GM23338 (cell line): ENCODE data around the gene ZFPL1. TPM values are rescaled to one million over a fixed set of nuclear protein-coding genes. Genes with fewer than 3 reads are reported as not detected.

Experiments used
- ATAC-seq: fragments of 200-7000 bp; cut with Tn5 transposase; 3 replicates; pipeline ENCODE4 v1.9.1; 2020
- DNase-seq: peaks from one replicate; pipeline ENCODE4 v3.0.0-alpha.2; 2015; ENCODE audit warnings: low spot score
- H2AFZ ChIP-seq: fragments of 200-600 bp; sonication (generic); 2 replicates; pipeline ENCODE4 v1.8.0; 2016; ENCODE audit warnings: antibody characterized with exemption, mild to moderate bottlenecking, moderate library complexity
- H3F3A ChIP-seq: fragments of 200-600 bp; sonication (generic); replicated peaks from 2 replicates; pipeline ENCODE4 v1.8.0; 2017; ENCODE audit warnings: antibody characterized with exemption, mixed run types, low read depth
- H3K27ac ChIP-seq: fragments of 200-600 bp; sonication (generic); 2 replicates; pipeline ENCODE4 v1.6.1; 2016; ENCODE audit warnings: low read depth
- H3K27me3 ChIP-seq: fragments of 200-600 bp; sonication (generic); 2 replicates; pipeline ENCODE4 v1.8.0; 2016; ENCODE audit warnings: mild to moderate bottlenecking, mixed run types, moderate library complexity; ENCODE audit not compliant: insufficient read depth
- H3K36me3 ChIP-seq: fragments of 200-600 bp; sonication (generic); 2 replicates; pipeline ENCODE4 v1.8.0; 2016; ENCODE audit warnings: mild to moderate bottlenecking; ENCODE audit not compliant: insufficient read depth
- H3K4me1 ChIP-seq: fragments of 200-600 bp; sonication (generic); 2 replicates; pipeline ENCODE4 v1.8.0; 2016; ENCODE audit warnings: mild to moderate bottlenecking, moderate library complexity; ENCODE audit not compliant: insufficient read depth
- H3K4me2 ChIP-seq: fragments of 200-600 bp; sonication (generic); 2 replicates; pipeline ENCODE4 v1.7.1; 2017; ENCODE audit warnings: mixed run types
- H3K4me3 ChIP-seq: fragments of 200-600 bp; sonication (generic); 2 replicates; pipeline ENCODE4 v1.6.1; 2016; ENCODE audit warnings: mixed run types
- H3K79me2 ChIP-seq: fragments of 200-600 bp; sonication (generic); replicated peaks from 2 replicates; pipeline ENCODE4 v1.8.0; 2017; ENCODE audit warnings: mild to moderate bottlenecking; ENCODE audit not compliant: insufficient read depth
- H3K9me2 ChIP-seq: fragments of 200-600 bp; sonication (generic); 2 replicates; pipeline ENCODE4 v1.8.0; 2017; ENCODE audit not compliant: insufficient read depth
- H4K20me1 ChIP-seq: fragments of 200-600 bp; sonication (generic); replicated peaks from 2 replicates; pipeline ENCODE4 v1.8.0; 2017; ENCODE audit warnings: mild to moderate bottlenecking; ENCODE audit not compliant: insufficient read depth
- H3K27ac Mint-ChIP-seq: 2 replicates; pipeline ENCODE4 v1.8.0; 2020; ENCODE audit warnings: inconsistent platforms, mild to moderate bottlenecking, moderate library complexity, mixed read lengths
- H3K27me3 Mint-ChIP-seq: 3 replicates; pipeline ENCODE4 v1.8.0; 2022; ENCODE audit warnings: low read depth, mild to moderate bottlenecking, moderate library complexity, mixed read lengths, inconsistent platforms; ENCODE audit not compliant: insufficient read depth, poor library complexity
- H3K36me3 Mint-ChIP-seq: 3 replicates; pipeline ENCODE4 v1.8.0; 2021; ENCODE audit warnings: low read depth, mild to moderate bottlenecking, inconsistent platforms, moderate library complexity, mixed read lengths
- H3K4me1 Mint-ChIP-seq: 3 replicates; pipeline ENCODE4 v1.8.0; 2020; ENCODE audit warnings: mild to moderate bottlenecking, inconsistent platforms, mixed read lengths
- H3K4me3 Mint-ChIP-seq: 3 replicates; pipeline ENCODE4 v1.8.0; 2021; ENCODE audit warnings: moderate library complexity, mild to moderate bottlenecking, inconsistent platforms, mixed read lengths
- H3K9me3 Mint-ChIP-seq: 3 replicates; pipeline ENCODE4 v1.8.0; 2020; ENCODE audit warnings: moderate library complexity, mild to moderate bottlenecking, inconsistent platforms, mixed read lengths
- CREB1 ChIP-seq: fragments of 250-450 bp; sonication (Bioruptor Pico); IDR thresholded peaks from 2 replicates; pipeline ENCODE4 v1.5.0; 2020; ENCODE audit warnings: low read depth, mild to moderate bottlenecking, moderate library complexity
- EZH2 ChIP-seq: fragments of 200-600 bp; sonication (generic); IDR thresholded peaks from one replicate; pipeline ENCODE4 v1.8.0; 2017; ENCODE audit warnings: antibody characterized with exemption, mild to moderate bottlenecking, low read depth; ENCODE audit not compliant: unreplicated experiment
- JUNB ChIP-seq: IDR thresholded peaks from one replicate; pipeline ENCODE4 v1.6.1; 2016; ENCODE audit warnings: antibody characterized with exemption; ENCODE audit not compliant: unreplicated experiment
- NANOG ChIP-seq: IDR thresholded peaks from 2 replicates; pipeline ENCODE4 v1.6.1; 2016; ENCODE audit warnings: antibody characterized with exemption, borderline replicate concordance
- POLR2AphosphoS5 ChIP-seq: IDR thresholded peaks from 2 replicates; pipeline ENCODE4 v1.6.1; 2016; ENCODE audit warnings: antibody characterized with exemption, low read depth
- STAT1 ChIP-seq: IDR thresholded peaks from one replicate; pipeline ENCODE4 v1.6.1; 2016; ENCODE audit warnings: antibody characterized with exemption; ENCODE audit not compliant: unreplicated experiment
- polyA plus RNA-seq: library from polyadenylated mRNA; unstranded; fragments of >200 nt; fragmentation: Nextera tagmentation; extraction: Ambion mirVana; gene quantifications from 2 replicates; pipeline ENCODE4 v1.2.1, GENCODE V29; 2016
- total RNA-seq: library from RNA; depleted of rRNA; stranded (reverse); fragments of >200 nt; shearing (Covaris generic); gene quantifications from 2 replicates; pipeline ENCODE4 v1.2.3, GENCODE V29; 2014
- TF ChIP-seq, protein P1 (sequence below), 2 experiments: fragments of 200-600 bp in 1 of 2; sonication (generic) in 1 of 2; conservative IDR thresholded peaks; 2 replicates each; pipeline versions ENCODE4 v1.5.1 to v1.6.1; 2016 to 2017; ENCODE audit warnings: antibody characterized with exemption in 2 of 2, low read depth in 2 of 2, mild to moderate bottlenecking in 2 of 2, moderate library complexity in 1 of 2
- TF ChIP-seq, protein P2 (sequence below): fragments of 250-450 bp; sonication (Bioruptor Pico); IDR thresholded peaks from 2 replicates; pipeline ENCODE4 v1.5.0; 2020; ENCODE audit warnings: mild to moderate bottlenecking, moderate library complexity
- TF ChIP-seq, protein P3 (sequence below): IDR thresholded peaks from 2 replicates; pipeline ENCODE4 v1.6.1; 2016; ENCODE audit warnings: antibody characterized with exemption
- TF ChIP-seq, protein P4 (sequence below): IDR thresholded peaks from one replicate; pipeline ENCODE4 v1.6.1; 2018; ENCODE audit warnings: antibody characterized with exemption; ENCODE audit not compliant: unreplicated experiment

ZFPL1 gene
- total and polyA plus RNA-seq, 2 experiments from 2014 or later, result 26.3 to 26.8 TPM

DNA sequence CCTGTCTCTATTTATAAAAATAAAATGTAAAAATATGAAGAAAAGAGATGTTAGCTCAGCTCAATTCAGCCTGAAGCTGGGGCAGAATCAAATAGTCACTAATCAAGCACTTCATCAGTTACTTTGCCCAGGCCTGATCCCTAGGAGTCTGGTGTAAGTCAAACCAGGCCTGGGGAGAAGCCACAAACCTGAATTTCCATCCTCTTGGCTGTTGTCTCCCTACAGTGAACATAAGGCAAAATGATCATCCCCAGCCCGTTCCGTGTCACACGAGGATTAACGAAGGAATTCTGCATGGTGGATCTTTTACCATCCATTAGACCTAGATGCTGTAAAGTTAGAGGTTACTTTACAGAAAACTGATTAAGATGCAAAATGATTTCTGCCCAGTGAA, 19.2 kb upstream of the ZFPL1 start:
- no peak overlapping the region for H3K4me3 ChIP-seq
- no peaks in the 10 kb centered on the region for H3K36me3 ChIP-seq
- Mint-ChIP-seq H3K9me3 (no peaks in the 10 kb centered on the region), H3K27me3 (peaks cover 2% of the 10 kb centered on the region), H3K27ac (no peak overlapping the region), H3K4me1 (peaks cover 35% of the 10 kb centered on the region), H3K36me3 (no peaks in the 10 kb centered on the region), H3K4me3 (no peak overlapping the region)
- ATAC-seq, result no peak
- H2AFZ ChIP-seq, result no peak overlapping the region
- no peak for TF ChIP-seq EZH2
- TF ChIP-seq POLR2AphosphoS5, result no peak
- TF ChIP-seq, protein P1, sequence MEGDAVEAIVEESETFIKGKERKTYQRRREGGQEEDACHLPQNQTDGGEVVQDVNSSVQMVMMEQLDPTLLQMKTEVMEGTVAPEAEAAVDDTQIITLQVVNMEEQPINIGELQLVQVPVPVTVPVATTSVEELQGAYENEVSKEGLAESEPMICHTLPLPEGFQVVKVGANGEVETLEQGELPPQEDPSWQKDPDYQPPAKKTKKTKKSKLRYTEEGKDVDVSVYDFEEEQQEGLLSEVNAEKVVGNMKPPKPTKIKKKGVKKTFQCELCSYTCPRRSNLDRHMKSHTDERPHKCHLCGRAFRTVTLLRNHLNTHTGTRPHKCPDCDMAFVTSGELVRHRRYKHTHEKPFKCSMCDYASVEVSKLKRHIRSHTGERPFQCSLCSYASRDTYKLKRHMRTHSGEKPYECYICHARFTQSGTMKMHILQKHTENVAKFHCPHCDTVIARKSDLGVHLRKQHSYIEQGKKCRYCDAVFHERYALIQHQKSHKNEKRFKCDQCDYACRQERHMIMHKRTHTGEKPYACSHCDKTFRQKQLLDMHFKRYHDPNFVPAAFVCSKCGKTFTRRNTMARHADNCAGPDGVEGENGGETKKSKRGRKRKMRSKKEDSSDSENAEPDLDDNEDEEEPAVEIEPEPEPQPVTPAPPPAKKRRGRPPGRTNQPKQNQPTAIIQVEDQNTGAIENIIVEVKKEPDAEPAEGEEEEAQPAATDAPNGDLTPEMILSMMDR (conservative IDR thresholded peaks at IDR 0.05; ENCODE audit: low read depth in 2 of 2), result no peak
- TF ChIP-seq, protein P2, sequence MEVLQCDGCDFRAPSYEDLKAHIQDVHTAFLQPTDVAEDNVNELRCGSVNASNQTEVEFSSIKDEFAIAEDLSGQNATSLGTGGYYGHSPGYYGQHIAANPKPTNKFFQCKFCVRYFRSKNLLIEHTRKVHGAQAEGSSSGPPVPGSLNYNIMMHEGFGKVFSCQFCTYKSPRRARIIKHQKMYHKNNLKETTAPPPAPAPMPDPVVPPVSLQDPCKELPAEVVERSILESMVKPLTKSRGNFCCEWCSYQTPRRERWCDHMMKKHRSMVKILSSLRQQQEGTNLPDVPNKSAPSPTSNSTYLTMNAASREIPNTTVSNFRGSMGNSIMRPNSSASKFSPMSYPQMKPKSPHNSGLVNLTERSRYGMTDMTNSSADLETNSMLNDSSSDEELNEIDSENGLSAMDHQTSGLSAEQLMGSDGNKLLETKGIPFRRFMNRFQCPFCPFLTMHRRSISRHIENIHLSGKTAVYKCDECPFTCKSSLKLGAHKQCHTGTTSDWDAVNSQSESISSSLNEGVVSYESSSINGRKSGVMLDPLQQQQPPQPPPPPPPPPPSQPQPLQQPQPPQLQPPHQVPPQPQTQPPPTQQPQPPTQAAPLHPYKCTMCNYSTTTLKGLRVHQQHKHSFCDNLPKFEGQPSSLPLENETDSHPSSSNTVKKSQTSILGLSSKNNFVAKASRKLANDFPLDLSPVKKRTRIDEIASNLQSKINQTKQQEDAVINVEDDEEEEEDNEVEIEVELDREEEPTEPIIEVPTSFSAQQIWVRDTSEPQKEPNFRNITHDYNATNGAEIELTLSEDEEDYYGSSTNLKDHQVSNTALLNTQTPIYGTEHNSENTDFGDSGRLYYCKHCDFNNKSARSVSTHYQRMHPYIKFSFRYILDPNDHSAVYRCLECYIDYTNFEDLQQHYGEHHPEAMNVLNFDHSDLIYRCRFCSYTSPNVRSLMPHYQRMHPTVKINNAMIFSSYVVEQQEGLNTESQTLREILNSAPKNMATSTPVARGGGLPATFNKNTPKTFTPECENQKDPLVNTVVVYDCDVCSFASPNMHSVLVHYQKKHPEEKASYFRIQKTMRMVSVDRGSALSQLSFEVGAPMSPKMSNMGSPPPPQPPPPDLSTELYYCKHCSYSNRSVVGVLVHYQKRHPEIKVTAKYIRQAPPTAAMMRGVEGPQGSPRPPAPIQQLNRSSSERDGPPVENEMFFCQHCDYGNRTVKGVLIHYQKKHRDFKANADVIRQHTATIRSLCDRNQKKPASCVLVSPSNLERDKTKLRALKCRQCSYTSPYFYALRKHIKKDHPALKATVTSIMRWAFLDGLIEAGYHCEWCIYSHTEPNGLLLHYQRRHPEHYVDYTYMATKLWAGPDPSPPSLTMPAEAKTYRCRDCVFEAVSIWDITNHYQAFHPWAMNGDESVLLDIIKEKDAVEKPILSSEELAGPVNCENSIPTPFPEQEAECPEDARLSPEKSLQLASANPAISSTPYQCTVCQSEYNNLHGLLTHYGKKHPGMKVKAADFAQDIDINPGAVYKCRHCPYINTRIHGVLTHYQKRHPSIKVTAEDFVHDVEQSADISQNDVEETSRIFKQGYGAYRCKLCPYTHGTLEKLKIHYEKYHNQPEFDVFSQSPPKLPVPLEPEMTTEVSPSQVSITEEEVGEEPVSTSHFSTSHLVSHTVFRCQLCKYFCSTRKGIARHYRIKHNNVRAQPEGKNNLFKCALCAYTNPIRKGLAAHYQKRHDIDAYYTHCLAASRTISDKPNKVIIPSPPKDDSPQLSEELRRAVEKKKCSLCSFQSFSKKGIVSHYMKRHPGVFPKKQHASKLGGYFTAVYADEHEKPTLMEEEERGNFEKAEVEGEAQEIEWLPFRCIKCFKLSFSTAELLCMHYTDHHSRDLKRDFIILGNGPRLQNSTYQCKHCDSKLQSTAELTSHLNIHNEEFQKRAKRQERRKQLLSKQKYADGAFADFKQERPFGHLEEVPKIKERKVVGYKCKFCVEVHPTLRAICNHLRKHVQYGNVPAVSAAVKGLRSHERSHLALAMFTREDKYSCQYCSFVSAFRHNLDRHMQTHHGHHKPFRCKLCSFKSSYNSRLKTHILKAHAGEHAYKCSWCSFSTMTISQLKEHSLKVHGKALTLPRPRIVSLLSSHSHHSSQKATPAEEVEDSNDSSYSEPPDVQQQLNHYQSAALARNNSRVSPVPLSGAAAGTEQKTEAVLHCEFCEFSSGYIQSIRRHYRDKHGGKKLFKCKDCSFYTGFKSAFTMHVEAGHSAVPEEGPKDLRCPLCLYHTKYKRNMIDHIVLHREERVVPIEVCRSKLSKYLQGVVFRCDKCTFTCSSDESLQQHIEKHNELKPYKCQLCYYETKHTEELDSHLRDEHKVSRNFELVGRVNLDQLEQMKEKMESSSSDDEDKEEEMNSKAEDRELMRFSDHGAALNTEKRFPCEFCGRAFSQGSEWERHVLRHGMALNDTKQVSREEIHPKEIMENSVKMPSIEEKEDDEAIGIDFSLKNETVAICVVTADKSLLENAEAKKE, result no peak
- TF ChIP-seq NANOG, result no peak
- TF ChIP-seq, protein P3, sequence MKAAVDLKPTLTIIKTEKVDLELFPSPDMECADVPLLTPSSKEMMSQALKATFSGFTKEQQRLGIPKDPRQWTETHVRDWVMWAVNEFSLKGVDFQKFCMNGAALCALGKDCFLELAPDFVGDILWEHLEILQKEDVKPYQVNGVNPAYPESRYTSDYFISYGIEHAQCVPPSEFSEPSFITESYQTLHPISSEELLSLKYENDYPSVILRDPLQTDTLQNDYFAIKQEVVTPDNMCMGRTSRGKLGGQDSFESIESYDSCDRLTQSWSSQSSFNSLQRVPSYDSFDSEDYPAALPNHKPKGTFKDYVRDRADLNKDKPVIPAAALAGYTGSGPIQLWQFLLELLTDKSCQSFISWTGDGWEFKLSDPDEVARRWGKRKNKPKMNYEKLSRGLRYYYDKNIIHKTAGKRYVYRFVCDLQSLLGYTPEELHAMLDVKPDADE, result no peak
- TF ChIP-seq, protein P4, sequence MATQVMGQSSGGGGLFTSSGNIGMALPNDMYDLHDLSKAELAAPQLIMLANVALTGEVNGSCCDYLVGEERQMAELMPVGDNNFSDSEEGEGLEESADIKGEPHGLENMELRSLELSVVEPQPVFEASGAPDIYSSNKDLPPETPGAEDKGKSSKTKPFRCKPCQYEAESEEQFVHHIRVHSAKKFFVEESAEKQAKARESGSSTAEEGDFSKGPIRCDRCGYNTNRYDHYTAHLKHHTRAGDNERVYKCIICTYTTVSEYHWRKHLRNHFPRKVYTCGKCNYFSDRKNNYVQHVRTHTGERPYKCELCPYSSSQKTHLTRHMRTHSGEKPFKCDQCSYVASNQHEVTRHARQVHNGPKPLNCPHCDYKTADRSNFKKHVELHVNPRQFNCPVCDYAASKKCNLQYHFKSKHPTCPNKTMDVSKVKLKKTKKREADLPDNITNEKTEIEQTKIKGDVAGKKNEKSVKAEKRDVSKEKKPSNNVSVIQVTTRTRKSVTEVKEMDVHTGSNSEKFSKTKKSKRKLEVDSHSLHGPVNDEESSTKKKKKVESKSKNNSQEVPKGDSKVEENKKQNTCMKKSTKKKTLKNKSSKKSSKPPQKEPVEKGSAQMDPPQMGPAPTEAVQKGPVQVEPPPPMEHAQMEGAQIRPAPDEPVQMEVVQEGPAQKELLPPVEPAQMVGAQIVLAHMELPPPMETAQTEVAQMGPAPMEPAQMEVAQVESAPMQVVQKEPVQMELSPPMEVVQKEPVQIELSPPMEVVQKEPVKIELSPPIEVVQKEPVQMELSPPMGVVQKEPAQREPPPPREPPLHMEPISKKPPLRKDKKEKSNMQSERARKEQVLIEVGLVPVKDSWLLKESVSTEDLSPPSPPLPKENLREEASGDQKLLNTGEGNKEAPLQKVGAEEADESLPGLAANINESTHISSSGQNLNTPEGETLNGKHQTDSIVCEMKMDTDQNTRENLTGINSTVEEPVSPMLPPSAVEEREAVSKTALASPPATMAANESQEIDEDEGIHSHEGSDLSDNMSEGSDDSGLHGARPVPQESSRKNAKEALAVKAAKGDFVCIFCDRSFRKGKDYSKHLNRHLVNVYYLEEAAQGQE, result no peak
- TF ChIP-seq CREB1 (CRISPR knock-in tag), result no peak
- no peak for TF ChIP-seq STAT1
- TF ChIP-seq JUNB, result no peak
- H3K27me3 ChIP-seq, result no peaks in the 10 kb centered on the region
- H3F3A ChIP-seq, result no peaks in the 10 kb centered on the region
- H3K4me1 ChIP-seq, result peaks cover 13% of the 10 kb centered on the region
- H4K20me1 ChIP-seq, result no peaks in the 10 kb centered on the region
- H3K9me2 ChIP-seq, result no peaks in the 10 kb centered on the region
- no peak overlapping the region for H3K27ac ChIP-seq
- no peak for DNase-seq
- no peak overlapping the region for H3K4me2 ChIP-seq
- no peaks in the 10 kb centered on the region for H3K79me2 ChIP-seq
